ENCODE data around the gene LRRC25.
"Not testable (repeated sequence)": the region's sequence is repeated elsewhere in the genome, so short reads cannot be mapped to it uniquely, and the experiment has no call there.

LRRC25 gene

GRCh38 chr19:18424890-18425514 lies 27.6 kb upstream of the LRRC25 start:
- no peak for DNase-seq (ENCODE audit: low spot score)

GRCh38 chr19:18424122-18424889 lies 26.9 kb upstream of the LRRC25 start:
- no peak for DNase-seq (ENCODE audit: low spot score)

DNA sequence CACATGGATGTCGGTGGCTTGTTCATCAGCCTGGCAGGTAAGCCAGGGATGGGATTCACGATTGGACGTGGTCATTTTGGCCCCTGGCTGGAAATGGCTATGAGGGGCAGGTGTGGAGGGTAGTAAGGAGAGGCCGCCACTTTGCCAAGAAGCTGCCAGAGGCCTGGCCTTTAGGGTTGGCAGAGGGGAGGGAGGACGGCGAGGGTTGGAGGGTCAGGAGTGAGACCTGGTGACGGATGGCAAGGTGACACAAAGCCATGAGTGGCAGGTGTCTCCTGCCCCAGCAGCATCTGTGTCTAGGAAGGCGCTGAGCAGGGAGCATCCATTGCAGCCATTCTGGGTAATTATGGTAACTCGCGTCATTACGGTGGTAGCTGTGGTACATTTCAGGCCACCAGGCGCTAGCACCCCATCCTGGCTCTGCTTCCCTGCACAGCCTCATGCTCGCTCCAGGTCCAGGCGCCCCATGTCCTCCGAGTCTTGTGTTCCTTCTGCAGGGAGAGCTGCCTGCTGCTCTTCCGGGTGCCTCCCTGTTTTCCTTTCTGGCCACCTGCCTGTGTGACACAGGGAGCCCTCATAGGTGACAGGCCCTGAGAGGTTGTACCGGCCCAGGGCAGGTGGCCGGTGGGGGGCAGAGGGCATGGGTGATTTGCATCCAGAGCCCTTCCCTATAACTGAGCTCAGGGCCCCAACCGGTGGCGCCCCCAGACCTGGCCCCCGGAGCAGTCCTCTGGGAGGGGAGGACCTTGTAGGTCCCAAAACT lies 26.0 kb upstream of the LRRC25 start:
- no peak for DNase-seq (ENCODE audit: low spot score)

- DNase-seq (ENCODE audit: low spot score), result no peak
Observed at GRCh38 chr19:18422530-18423191, 25.2 kb upstream of the LRRC25 start.

GRCh38 chr19:18421371-18421959 lies 24.0 kb upstream of the LRRC25 start:
- no peak for DNase-seq (ENCODE audit: low spot score)

GRCh38 chr19:18420930-18421329 lies 23.5 kb upstream of the LRRC25 start:
- no peak for DNase-seq (ENCODE audit: low spot score)

DNA sequence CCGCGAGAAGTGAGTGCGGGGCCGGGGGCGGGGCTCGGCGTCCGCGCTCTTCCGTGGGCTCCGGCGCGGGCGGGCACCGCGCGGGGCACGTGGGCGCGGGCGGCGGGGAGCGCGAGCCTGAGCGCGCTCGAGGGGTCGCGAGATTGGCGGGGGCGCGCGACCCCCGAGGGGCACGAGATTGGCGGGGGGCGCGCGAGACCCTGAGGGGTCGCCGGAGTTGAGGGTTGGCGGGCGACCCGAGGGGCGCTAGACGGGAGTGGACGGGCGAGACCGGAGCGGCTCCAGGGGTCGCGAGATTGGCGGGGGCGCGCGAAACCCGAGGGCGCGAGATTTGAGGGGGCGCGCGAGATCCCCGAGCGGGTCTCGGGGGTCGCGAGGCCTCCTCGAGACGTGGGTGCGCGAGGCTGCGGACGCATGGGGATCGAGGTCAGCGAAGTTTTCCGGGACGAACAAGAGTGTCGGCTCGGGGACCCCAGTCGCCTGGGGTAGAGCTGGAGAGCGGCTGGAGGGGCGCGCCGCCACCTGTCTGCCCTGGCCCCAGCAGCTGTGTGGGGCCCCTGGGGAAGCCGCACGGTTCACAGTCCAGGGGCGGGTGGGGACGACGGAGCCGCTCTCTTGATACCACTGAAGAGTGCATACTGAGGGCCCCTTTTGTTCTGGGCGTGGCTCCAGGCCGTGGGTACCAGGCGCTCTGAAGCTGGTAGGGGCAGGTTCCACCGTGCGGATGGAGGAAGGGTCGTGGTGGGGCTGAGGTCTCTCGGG lies 22.5 kb upstream of the LRRC25 start:
- DNase-seq (ENCODE audit: low spot score), result peak; percentile 71

- DNase-seq (ENCODE audit: low spot score), result peak; percentile 96
Observed at GRCh38 chr19:18419195-18419698, 21.8 kb upstream of the LRRC25 start, which contains the start of gene SSBP4. Gene SSBP4, plus strand, starts transcription at chr19:18419398. Its CDS starts 251 bp downstream, at chr19:18419649.

DNA sequence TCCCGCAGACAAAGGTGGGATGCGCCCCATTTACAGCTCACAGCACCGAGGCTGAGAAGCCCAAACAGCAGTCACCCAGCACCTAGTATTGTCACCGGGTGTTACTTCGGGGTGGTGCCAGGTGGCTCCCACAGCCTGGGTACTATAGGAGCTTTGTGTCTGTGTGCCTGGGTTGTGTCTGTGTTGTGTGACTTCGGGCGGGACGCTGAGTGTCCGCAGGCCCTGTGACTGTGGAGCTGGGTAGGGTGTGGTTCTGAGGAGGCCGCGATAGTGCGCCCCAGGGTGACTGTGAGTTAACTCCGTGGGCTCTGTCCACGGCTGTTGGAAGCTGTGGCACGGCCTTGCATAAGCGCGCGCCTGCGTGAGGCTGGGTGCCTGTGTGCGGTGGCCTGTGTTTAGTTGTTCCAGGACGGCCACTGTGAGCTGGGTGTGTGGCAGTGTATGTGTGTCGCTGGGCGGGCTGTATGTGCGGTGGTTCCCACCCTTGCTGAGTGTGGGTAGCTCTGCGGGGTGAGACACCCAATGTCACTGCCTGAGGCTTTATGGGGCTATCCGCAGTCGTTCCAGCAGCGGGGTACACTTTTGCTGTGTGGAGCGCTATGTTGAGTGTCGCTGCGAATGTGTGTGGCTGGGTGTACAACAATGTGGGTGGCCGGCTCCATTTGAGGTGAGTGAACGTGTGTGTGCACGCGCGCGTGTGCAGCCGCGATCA lies 21.2 kb upstream of the LRRC25 start:
- DNase-seq (ENCODE audit: low spot score), result no peak

GRCh38 chr19:18418029-18418482 lies 20.6 kb upstream of the LRRC25 start:
- no peak for DNase-seq (ENCODE audit: low spot score)

DNA sequence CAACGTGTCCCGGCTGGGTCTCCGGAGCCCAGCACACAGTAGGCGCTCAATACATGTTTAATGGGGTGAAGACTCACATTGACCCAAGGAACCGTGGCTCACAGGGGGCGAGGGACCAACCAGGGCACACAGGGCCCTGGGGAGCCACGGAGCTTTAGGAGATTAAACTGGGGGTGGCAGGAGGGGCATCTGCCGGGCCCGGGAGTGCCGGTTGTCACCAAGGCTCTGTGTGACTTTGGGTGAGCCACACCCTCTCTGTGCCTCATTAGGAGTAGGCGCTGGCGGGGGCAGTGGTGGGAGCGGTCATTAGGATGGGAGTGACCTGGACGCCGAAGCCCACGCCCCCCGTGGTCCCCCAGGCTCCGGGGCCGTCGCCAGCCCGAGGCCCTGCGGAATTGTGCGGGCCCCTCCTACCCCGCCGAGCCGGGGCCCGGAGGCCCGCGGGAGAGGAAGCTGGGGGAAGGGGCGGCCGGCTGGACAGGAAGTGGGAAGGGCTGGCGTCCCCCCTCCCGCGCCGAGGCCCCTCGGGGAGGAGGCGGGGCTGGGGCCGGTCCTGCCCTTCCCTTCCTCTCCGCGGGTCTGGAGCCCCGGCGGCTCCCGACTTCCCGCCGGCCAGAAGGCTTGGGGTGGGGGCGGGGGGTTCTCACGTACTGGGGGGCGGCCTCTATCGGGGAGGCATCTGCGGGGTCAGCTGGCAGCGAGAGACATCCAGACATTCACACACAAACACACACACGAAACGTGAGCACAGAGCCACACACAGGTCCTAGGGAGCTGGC lies 20.0 kb upstream of the LRRC25 start:
- peak; percentile 80 for DNase-seq (ENCODE audit: low spot score)

DNA sequence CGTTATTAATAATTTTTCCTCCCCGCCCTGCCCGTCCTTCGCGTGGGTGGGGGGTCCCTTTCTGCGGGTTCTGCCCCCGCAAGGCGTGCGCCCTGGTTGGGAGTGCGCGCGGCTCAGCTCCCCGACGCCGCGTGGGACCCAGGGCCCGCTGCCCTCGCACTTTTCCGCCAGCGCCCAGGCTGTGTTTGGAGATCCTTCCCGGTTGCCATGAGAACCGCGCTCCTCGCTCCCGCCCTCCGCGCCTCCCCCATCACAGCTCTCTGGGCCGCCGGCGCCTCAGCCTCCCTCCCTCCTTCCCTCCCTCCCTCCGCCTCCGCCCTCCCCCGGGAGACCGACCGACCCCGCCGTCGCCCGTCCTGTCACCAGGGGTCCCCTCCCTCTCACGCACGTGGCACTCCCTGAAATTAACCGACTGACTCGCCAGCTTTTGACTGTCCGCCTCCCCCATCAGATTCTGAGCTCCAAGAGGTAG lies 19.4 kb upstream of the LRRC25 start:
- DNase-seq (ENCODE audit: low spot score), result peak; percentile 90

DNA sequence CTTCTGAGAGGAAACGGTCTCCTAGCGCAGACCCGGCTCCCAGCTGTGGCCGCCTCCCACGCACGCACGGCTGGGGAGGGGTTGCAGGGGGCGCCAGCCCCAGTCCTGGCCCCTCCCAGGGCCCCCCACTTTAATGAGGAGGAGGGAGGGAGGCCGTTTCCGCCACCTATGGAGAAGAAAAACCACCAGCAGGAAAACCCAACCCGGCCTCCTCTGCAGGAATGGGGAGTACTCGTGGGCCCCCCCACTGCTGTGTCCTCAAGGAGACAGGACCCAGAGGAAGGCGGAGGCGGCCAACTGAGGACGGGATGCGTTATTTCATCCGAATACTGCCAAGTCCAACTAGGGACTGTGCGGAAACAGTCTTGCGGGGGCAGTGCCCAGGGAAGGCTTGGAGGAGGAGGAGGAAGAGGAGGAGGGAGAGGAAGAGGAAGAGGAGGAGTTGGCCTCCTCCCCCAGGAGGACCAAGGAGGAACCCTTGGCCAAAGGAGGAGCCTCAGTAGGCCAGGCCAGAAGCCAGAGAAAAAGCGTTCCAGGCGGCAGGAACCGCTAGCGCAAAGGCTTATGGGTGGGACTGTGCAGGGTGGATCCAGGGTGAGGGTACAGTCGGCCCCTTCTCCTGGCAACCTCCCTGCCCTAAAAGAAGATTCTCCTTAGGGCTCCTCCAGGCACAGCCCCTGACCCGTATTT lies 17.9 kb upstream of the LRRC25 start:
- DNase-seq (ENCODE audit: low spot score), result no peak

DNA sequence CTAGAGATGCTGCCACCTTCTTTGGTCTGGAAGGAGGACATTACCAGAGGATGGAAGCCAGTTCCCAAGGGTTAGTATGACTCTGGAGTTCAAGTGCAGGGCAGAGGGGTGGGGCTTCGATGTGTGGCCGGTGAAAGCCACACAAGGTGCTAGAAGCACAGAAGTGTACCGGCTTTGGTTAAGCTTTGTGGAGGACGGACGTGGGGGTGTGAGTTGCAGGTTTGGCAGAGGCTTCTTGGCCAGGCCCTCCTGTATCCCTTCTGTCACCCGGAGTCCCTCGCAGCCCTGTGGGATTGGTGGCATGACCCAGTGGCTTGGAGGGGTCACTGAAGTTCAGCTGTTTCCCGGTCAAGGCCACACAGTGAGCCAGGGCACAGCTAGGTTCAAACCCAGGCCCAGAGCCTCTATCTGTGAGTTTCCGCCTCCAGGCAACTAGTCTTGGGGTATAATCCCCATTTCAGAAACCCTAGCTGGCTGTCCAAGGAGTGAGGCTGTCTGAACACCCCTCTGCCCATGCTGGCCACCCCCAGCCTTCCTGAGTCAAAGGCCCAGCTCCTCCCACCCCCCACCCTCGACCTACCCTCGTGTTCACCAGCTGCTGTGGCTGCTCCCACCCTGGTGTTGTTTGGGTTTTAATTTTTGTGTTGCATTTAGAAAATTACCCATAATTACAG lies 17.2 kb upstream of the LRRC25 start:
- no peak for DNase-seq (ENCODE audit: low spot score)

- DNase-seq (ENCODE audit: low spot score), result no peak
Observed at GRCh38 chr19:18412610-18413239, 15.3 kb upstream of the LRRC25 start.

GRCh38 chr19:18408053-18408476 lies 10.6 kb upstream of the LRRC25 start:
- no peak for DNase-seq (ENCODE audit: low spot score)

DNA sequence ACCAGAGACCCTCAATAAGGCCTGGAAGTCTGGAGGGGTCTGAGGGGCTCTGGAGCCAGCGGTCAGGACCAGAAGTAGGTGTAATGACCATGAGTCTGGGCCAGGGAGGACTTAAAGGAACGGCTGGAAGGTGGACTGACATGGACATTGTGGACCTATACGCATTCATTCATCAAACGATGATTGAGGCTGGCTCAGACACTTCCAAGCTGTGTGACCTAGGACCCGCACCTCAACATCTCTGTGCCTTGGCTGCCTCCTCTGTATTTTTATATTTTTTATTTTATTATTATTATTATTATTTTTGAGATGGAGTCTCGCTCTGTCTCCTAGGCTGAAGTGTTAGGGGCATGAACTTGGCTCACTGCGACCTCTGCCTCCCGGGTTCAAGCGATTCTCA lies 9.3 kb upstream of the LRRC25 start:
- DNase-seq (ENCODE audit: low spot score), result no peak

GRCh38 chr19:18405754-18406153 lies 8.3 kb upstream of the LRRC25 start:
- not testable (repeated sequence) for DNase-seq (ENCODE audit: low spot score)
